ENCODE measurements around the gene L3MBTL2.
"Not testable (repeated sequence)": the region's sequence is repeated elsewhere in the genome, so short reads cannot be mapped to it uniquely, and the experiment has no call there.

GRCh38 chr22:41259756-41260155 is 54.6 kb downstream of the L3MBTL2 start:
- TF ChIP-seq CTCF, POLR2A (IDR thresholded peaks at IDR 0.05): not testable (repeated sequence)
